Astrocyte (in vitro differentiated cells and primary cell): ENCODE measurements around the gene MYH16. TPM values are rescaled to one million over a fixed set of nuclear protein-coding genes. Genes with fewer than 3 reads are reported as not detected.
"Not testable (repeated sequence)": the region's sequence is repeated elsewhere in the genome, so short reads cannot be mapped to it uniquely, and the experiment has no call there.

Experiments
- DNase-seq: peaks from one replicate; pipeline ENCODE4 v3.0.0-alpha.2; 2010; ENCODE audit warnings: low read depth
- FAIRE-seq: peaks from 2 replicates; lab custom pipeline; 2011; peaks lifted over from hg19 to GRCh38; lab: Jason Lieb, UNC
- H2AFZ ChIP-seq: 2 replicates; pipeline ENCODE4 v1.6.0; 2012; ENCODE audit warnings: low read depth, low read length, inconsistent platforms
- H3K27ac ChIP-seq: 2 replicates; pipeline ENCODE4 v1.5.1; 2011; ENCODE audit warnings: low read depth, low read length, inconsistent platforms
- H3K27me3 ChIP-seq: 2 replicates; pipeline ENCODE4 v1.6.0; 2011; ENCODE audit warnings: low read length, inconsistent platforms; ENCODE audit not compliant: insufficient read depth
- H3K36me3 ChIP-seq: 2 replicates; pipeline ENCODE4 v1.5.1; 2011; ENCODE audit warnings: low read length, inconsistent platforms; ENCODE audit not compliant: insufficient read depth
- H3K4me1 ChIP-seq: 2 replicates; pipeline ENCODE4 v1.5.1; 2011; ENCODE audit warnings: low read length, inconsistent platforms; ENCODE audit not compliant: insufficient read depth
- H3K4me2 ChIP-seq: 2 replicates; pipeline ENCODE4 v1.6.0; 2012; ENCODE audit warnings: low read length, inconsistent platforms
- H3K4me3 ChIP-seq: 2 replicates; pipeline ENCODE4 v1.5.1; 2011; ENCODE audit warnings: low read depth, mild to moderate bottlenecking, low read length, inconsistent platforms; ENCODE audit not compliant: insufficient read depth
- H3K79me2 ChIP-seq: 2 replicates; pipeline ENCODE4 v1.6.0; 2012; ENCODE audit warnings: mild to moderate bottlenecking, low read length, inconsistent platforms; ENCODE audit not compliant: insufficient read depth
- H3K9ac ChIP-seq: 2 replicates; pipeline ENCODE4 v1.6.0; 2012; ENCODE audit warnings: mild to moderate bottlenecking, low read length, inconsistent platforms
- H3K9me3 ChIP-seq: 2 replicates; pipeline ENCODE4 v1.5.1; 2012; ENCODE audit warnings: low read depth, mild to moderate bottlenecking, low read length, inconsistent platforms; ENCODE audit not compliant: insufficient read depth
- H4K20me1 ChIP-seq: 2 replicates; pipeline ENCODE4 v1.6.0; 2012; ENCODE audit warnings: low read length, inconsistent platforms; ENCODE audit not compliant: insufficient read depth
- H3K27ac Mint-ChIP-seq: one replicate; pipeline ENCODE4 v1.8.0; 2021; ENCODE audit warnings: mild to moderate bottlenecking, mixed read lengths; ENCODE audit not compliant: unreplicated experiment
- H3K27me3 Mint-ChIP-seq: one replicate; pipeline ENCODE4 v1.8.0; 2021; ENCODE audit warnings: low read depth, mixed read lengths; ENCODE audit not compliant: unreplicated experiment
- H3K36me3 Mint-ChIP-seq: one replicate; pipeline ENCODE4 v1.8.0; 2021; ENCODE audit warnings: low read depth, mixed read lengths; ENCODE audit not compliant: unreplicated experiment
- H3K4me1 Mint-ChIP-seq: one replicate; pipeline ENCODE4 v1.8.0; 2021; ENCODE audit warnings: low read depth, mixed read lengths; ENCODE audit not compliant: unreplicated experiment
- H3K4me3 Mint-ChIP-seq: one replicate; pipeline ENCODE4 v1.8.0; 2021; ENCODE audit warnings: mild to moderate bottlenecking, moderate library complexity, mixed read lengths; ENCODE audit not compliant: unreplicated experiment
- H3K9me3 Mint-ChIP-seq: one replicate; pipeline ENCODE4 v1.8.0; 2021; ENCODE audit warnings: mild to moderate bottlenecking, mixed read lengths; ENCODE audit not compliant: unreplicated experiment
- CTCF ChIP-seq: IDR thresholded peaks from 2 replicates; pipeline ENCODE4 v1.5.1; 2011; ENCODE audit warnings: low read depth, mild to moderate bottlenecking, inconsistent platforms, low read length, moderate library complexity; ENCODE audit not compliant: insufficient read depth
- EZH2 ChIP-seq: IDR thresholded peaks from 2 replicates; pipeline ENCODE4 v1.6.1; 2012; ENCODE audit warnings: mild to moderate bottlenecking, low read length, inconsistent platforms; ENCODE audit not compliant: insufficient read depth
- total RNA-seq: library from RNA; stranded (reverse); gene quantifications from 2 replicates; pipeline ENCODE4 v1.2.1, GENCODE V29; 2021

MYH16 gene
- total RNA-seq, 1 donor from 2014 or later = 0.11 TPM

- H3K4me3 Mint-ChIP-seq = no peak overlapping the region
- H3K4me1 Mint-ChIP-seq = no peaks in the 10 kb centered on the region
- Histone ChIP-seq H3K27ac (no peak overlapping the region), H3K4me3 (no peak overlapping the region), H3K36me3 (no peaks in the 10 kb centered on the region), H2AFZ (no peak overlapping the region), H4K20me1 (no peaks in the 10 kb centered on the region), H3K79me2 (no peaks in the 10 kb centered on the region), H3K4me1 (no peaks in the 10 kb centered on the region), H3K9me3 (no peaks in the 10 kb centered on the region), H3K9ac (no peak overlapping the region), H3K27me3 (no peaks in the 10 kb centered on the region), H3K4me2 (no peak overlapping the region)
- FAIRE-seq (no peak), DNase-seq (no peak)
- TF ChIP-seq CTCF (no peak), EZH2 (no peak)
- no peaks in the 10 kb centered on the region for H3K9me3 Mint-ChIP-seq
- peaks cover 28% of the 10 kb centered on the region for H3K27me3 Mint-ChIP-seq
- peaks cover 6% of the 10 kb centered on the region for H3K36me3 Mint-ChIP-seq
- no peak overlapping the region for H3K27ac Mint-ChIP-seq
Observed at GRCh38 chr7:99287779-99288534, 15.3 kb downstream of the MYH16 start.

GRCh38 chr7:99289185-99289584 lies 16.5 kb downstream of the MYH16 start:
- H3K27ac ChIP-seq = no peak overlapping the region
- no peaks in the 10 kb centered on the region for H3K4me1 ChIP-seq
- no peaks in the 10 kb centered on the region for H3K9me3 ChIP-seq
- H2AFZ ChIP-seq = no peak overlapping the region
- no peak overlapping the region for H3K9ac ChIP-seq
- peaks cover 32% of the 10 kb centered on the region for H3K27me3 Mint-ChIP-seq
- DNase-seq = no peak
- H3K36me3 ChIP-seq = no peaks in the 10 kb centered on the region
- no peaks in the 10 kb centered on the region for H3K27me3 ChIP-seq
- TF ChIP-seq CTCF (no peak), EZH2 (no peak)
- H4K20me1 ChIP-seq = no peaks in the 10 kb centered on the region
- no peak overlapping the region for H3K27ac Mint-ChIP-seq
- no peaks in the 10 kb centered on the region for H3K79me2 ChIP-seq
- no peak for FAIRE-seq
- H3K4me1 Mint-ChIP-seq = no peaks in the 10 kb centered on the region
- H3K9me3 Mint-ChIP-seq = no peaks in the 10 kb centered on the region
- H3K4me2 ChIP-seq = no peak overlapping the region
- H3K4me3 Mint-ChIP-seq = no peak overlapping the region
- H3K4me3 ChIP-seq = no peak overlapping the region
- peaks cover 4% of the 10 kb centered on the region for H3K36me3 Mint-ChIP-seq

GRCh38 chr7:99290148-99290547 lies 17.5 kb downstream of the MYH16 start:
- H2AFZ ChIP-seq, H3K4me3 ChIP-seq, H3K9me3 Mint-ChIP-seq, DNase-seq, H4K20me1 ChIP-seq, H3K27me3 ChIP-seq, H3K4me3 Mint-ChIP-seq, H3K36me3 ChIP-seq, H3K27ac ChIP-seq, H3K79me2 ChIP-seq, H3K4me1 Mint-ChIP-seq, H3K4me1 ChIP-seq, H3K9me3 ChIP-seq, FAIRE-seq, H3K27ac Mint-ChIP-seq, H3K9ac ChIP-seq, H3K36me3 Mint-ChIP-seq, H3K4me2 ChIP-seq: not testable (repeated sequence)
- peaks cover 25% of the 10 kb centered on the region for H3K27me3 Mint-ChIP-seq
